DOHH2 (cell line): ENCODE results near the gene LHFPL6.

Experiments
- H3F3A ChIP-seq: fragments of 200-600 bp; sonication (generic), shearing (Covaris generic); 2 replicates; pipeline ENCODE4 v1.6.0; 2016; ENCODE audit warnings: antibody characterized with exemption, mild to moderate bottlenecking; ENCODE audit not compliant: control insufficient read depth, insufficient read depth
- H3K27ac ChIP-seq: fragments of 200-600 bp; sonication (generic); 2 replicates; pipeline ENCODE4 v1.5.1; 2014; ENCODE audit warnings: low read depth, mild to moderate bottlenecking, low read length, moderate library complexity
- H3K27me3 ChIP-seq: fragments of 200-600 bp; sonication (generic); 2 replicates; pipeline ENCODE4 v1.6.1; 2014; ENCODE audit warnings: mild to moderate bottlenecking, low read length, mixed read lengths; ENCODE audit not compliant: control insufficient read depth
- H3K36me3 ChIP-seq: fragments of 200-600 bp; sonication (generic); 2 replicates; pipeline ENCODE4 v1.6.1; 2014; ENCODE audit warnings: mild to moderate bottlenecking, low read length, moderate library complexity, mixed read lengths; ENCODE audit not compliant: control insufficient read depth
- H3K4me1 ChIP-seq: fragments of 200-600 bp; sonication (generic); 2 replicates; pipeline ENCODE4 v1.6.1; 2014; ENCODE audit warnings: mild to moderate bottlenecking, low read length, mixed read lengths; ENCODE audit not compliant: control insufficient read depth
- H3K4me2 ChIP-seq: fragments of 200-600 bp; sonication (generic); 2 replicates; pipeline ENCODE4 v1.6.0; 2014; ENCODE audit warnings: mild to moderate bottlenecking, low read length, moderate library complexity
- H3K4me3 ChIP-seq: fragments of 200-600 bp; sonication (generic); 2 replicates; pipeline ENCODE4 v1.5.1; 2014; ENCODE audit warnings: mild to moderate bottlenecking, low read length, mixed read lengths
- H3K79me2 ChIP-seq: fragments of 200-600 bp; sonication (generic); 2 replicates; pipeline ENCODE4 v1.6.1; 2014; ENCODE audit warnings: mild to moderate bottlenecking, low read length, mixed read lengths; ENCODE audit not compliant: control insufficient read depth
- H3K9me2 ChIP-seq: fragments of 200-600 bp; sonication (generic); replicated peaks from 2 replicates; pipeline ENCODE4 v1.6.1; 2014; ENCODE audit warnings: mild to moderate bottlenecking, low read length, mixed read lengths; ENCODE audit not compliant: control insufficient read depth
- H3K9me3 ChIP-seq: fragments of 200-600 bp; sonication (generic); 2 replicates; pipeline ENCODE4 v1.6.1; 2014; ENCODE audit warnings: antibody characterized with exemption, low read length, mixed read lengths; ENCODE audit not compliant: control insufficient read depth, insufficient read depth
- H4K20me1 ChIP-seq: fragments of 200-600 bp; sonication (generic); 2 replicates; pipeline ENCODE4 v1.6.0; 2014; ENCODE audit warnings: low read depth, mild to moderate bottlenecking, antibody characterized with exemption, low read length, moderate library complexity; ENCODE audit not compliant: control insufficient read depth, insufficient read depth
- CTCF ChIP-seq: fragments of 200-600 bp; sonication (generic); IDR thresholded peaks from one replicate; pipeline ENCODE4 v1.5.1; 2014; ENCODE audit warnings: antibody characterized with exemption, mild to moderate bottlenecking, low read depth, low read length; ENCODE audit not compliant: poor library complexity, severe bottlenecking
- EZH2phosphoT487 ChIP-seq: fragments of 200-600 bp; sonication (generic); IDR thresholded peaks from 2 replicates; pipeline ENCODE4 v1.6.1; 2017; ENCODE audit warnings: borderline replicate concordance, mild to moderate bottlenecking, antibody characterized with exemption, low read length, moderate library complexity, mixed read lengths

Gene LHFPL6

GRCh38 chr13:39556866-39557265 lies 46.1 kb downstream of the LHFPL6 start:
- Histone ChIP-seq H3K9me3 (no peaks in the 10 kb centered on the region), H3K27ac (no peak overlapping the region), H3K9me2 (no peaks in the 10 kb centered on the region), H4K20me1 (no peaks in the 10 kb centered on the region), H3K4me1 (peaks cover 11% of the 10 kb centered on the region), H3K4me3 (no peak overlapping the region), H3K27me3 (no peaks in the 10 kb centered on the region), H3K79me2 (peaks cover 55% of the 10 kb centered on the region), H3K4me2 (no peak overlapping the region), H3F3A (no peaks in the 10 kb centered on the region), H3K36me3 (peaks cover 10% of the 10 kb centered on the region)
- TF ChIP-seq CTCF, result no peak
- no peak for TF ChIP-seq EZH2phosphoT487

GRCh38 chr13:39554371-39554770 lies 48.6 kb downstream of the LHFPL6 start:
- no peaks in the 10 kb centered on the region for H3F3A ChIP-seq
- H3K9me2 ChIP-seq, result no peaks in the 10 kb centered on the region
- H3K9me3 ChIP-seq, result no peaks in the 10 kb centered on the region
- no peak overlapping the region for H3K4me2 ChIP-seq
- peaks cover 10% of the 10 kb centered on the region for H3K36me3 ChIP-seq
- no peaks in the 10 kb centered on the region for H4K20me1 ChIP-seq
- H3K4me3 ChIP-seq, result no peak overlapping the region
- H3K27me3 ChIP-seq, result no peaks in the 10 kb centered on the region
- TF ChIP-seq CTCF, result no peak
- no peak for TF ChIP-seq EZH2phosphoT487
- H3K27ac ChIP-seq, result no peak overlapping the region
- H3K4me1 ChIP-seq, result no peaks in the 10 kb centered on the region
- peaks cover 40% of the 10 kb centered on the region for H3K79me2 ChIP-seq

- no peaks in the 10 kb centered on the region for H4K20me1 ChIP-seq
- no peaks in the 10 kb centered on the region for H3K4me1 ChIP-seq
- H3K27ac ChIP-seq, result no peak overlapping the region
- H3K9me3 ChIP-seq, result no peaks in the 10 kb centered on the region
- H3K27me3 ChIP-seq, result no peaks in the 10 kb centered on the region
- TF ChIP-seq CTCF (no peak), EZH2phosphoT487 (no peak)
- H3K9me2 ChIP-seq, result no peaks in the 10 kb centered on the region
- peaks cover 3% of the 10 kb centered on the region; the same call in 1 of the 2 replicates for H3K36me3 ChIP-seq
- peaks cover 23% of the 10 kb centered on the region for H3K79me2 ChIP-seq
- H3K4me3 ChIP-seq, result no peak overlapping the region
- no peak overlapping the region for H3K4me2 ChIP-seq
- H3F3A ChIP-seq, result no peaks in the 10 kb centered on the region
These were observed 50.7 kb downstream of the LHFPL6 start for GRCh38 chr13:39552246-39552645.
